Measurements from ENCODE around the gene RFWD3. TPM values are rescaled to one million over a fixed set of nuclear protein-coding genes. Genes with fewer than 3 reads are reported as not detected.

The RFWD3 gene
- total RNA-seq, 1 donor from 2014 or later = 51.8 TPM

DNA sequence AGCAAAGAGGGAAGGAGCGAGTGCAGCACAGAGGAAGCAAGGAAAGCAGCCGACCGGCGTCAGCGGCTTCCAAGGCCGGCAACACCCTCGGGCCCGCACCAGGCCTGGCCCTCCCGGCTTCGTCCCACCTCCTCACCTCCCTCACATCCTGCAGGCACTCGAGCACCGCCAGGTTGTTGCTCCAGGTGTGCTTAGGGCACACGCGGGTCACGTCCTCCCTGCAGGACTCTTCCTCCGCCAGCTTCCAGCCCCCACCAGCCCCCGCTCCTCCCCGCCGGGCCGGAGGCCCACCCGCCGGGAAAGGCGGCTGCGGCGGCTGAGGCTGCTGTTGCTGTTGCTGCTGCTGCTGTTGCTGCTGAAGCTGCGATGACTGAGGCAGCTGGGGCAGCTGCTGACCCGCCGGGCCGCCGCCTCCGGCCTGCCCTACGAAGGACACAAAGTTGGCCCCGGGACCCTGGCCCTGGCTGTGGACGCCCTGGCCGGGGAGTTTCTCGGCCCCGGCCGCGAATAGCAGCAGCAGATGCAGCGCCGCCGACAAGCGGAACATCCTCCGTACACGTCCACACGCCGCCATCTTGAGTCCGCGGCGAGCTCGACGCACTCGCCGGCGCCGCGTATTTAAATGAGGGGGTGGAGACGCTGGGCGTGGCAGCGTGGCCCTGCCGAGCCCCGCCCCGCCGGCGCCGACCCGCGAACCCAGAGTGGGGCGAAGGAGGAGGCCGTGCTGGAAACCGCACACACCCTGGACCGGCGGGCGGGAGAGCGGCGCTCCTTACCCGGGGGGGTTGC lies 60.0 kb downstream of the RFWD3 start, which contains the start of gene GLG1:
GLG1 (minus strand) TSS at position 594 of the 789 bp plus-strand sequence; CDS start at position 574, 20 bp downstream.
- peaks cover 5% of the 10 kb centered on the region for H3K36me3 Mint-ChIP-seq
- no peak for TF ChIP-seq CTCF (conservative IDR thresholded peaks at IDR 0.05)

DNA sequence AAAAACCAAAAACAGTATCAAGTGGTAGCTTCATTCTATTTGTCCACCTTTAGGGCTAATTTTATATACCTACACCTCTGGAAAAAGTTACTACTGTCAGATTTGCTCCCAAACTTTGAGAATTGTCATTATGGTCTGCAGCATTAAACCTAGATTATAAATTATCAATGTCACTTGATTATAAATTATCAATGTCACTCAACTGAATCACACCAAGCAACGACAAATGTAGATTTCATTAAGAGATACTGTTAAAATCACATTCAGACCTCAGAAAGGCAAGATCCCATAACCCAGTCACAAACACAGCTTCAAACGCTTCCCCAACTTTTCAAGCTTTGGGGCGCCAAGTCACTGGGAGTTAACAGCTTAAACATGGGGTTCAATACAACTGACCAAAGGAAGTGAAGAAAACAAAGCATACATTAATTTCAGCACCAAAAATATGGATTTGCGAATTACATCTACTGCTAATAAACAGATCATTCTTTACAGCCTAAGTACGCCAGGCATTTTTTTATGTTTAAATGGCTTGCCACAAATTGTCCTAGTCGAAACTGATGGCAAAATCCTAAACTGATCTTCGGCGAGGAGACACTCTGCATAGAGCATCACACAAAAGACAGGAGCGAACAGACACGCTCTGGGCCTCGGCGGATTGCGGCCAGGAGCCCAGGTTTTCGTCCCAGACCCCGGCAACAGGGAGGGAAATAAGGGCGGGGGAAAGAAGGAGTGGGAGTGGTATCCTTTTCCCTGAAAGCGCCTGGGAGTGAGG lies 60.7 kb downstream of the RFWD3 start:
- Mint-ChIP-seq H3K36me3 (peaks cover 5% of the 10 kb centered on the region), H3K4me1 (ENCODE audit: unreplicated experiment) (peaks cover 28% of the 10 kb centered on the region), H3K27me3 (no peaks in the 10 kb centered on the region), H3K27ac (peak overlapping the region; percentile 94), H3K9me3 (no peaks in the 10 kb centered on the region), H3K4me3 (peak overlapping the region; percentile 95)
- DNase-seq (ENCODE audit: extremely low spot score, unreplicated experiment) = no peak
- no peak for TF ChIP-seq CTCF (conservative IDR thresholded peaks at IDR 0.05)

More for the DNA sequence above, 60.0 kb downstream of the RFWD3 start, which contains the start of gene GLG1:
- no peaks in the 10 kb centered on the region for H3K9me3 Mint-ChIP-seq
- H3K4me1 Mint-ChIP-seq (ENCODE audit: unreplicated experiment) = peaks cover 28% of the 10 kb centered on the region
- H3K4me3 Mint-ChIP-seq = peak within 1 kb of the TSS; percentile 95
- peak; percentile 92 for DNase-seq (ENCODE audit: extremely low spot score, unreplicated experiment)
- H3K27me3 Mint-ChIP-seq = no peaks in the 10 kb centered on the region
- H3K27ac Mint-ChIP-seq = peak within 1 kb of the TSS; percentile 94

DNA sequence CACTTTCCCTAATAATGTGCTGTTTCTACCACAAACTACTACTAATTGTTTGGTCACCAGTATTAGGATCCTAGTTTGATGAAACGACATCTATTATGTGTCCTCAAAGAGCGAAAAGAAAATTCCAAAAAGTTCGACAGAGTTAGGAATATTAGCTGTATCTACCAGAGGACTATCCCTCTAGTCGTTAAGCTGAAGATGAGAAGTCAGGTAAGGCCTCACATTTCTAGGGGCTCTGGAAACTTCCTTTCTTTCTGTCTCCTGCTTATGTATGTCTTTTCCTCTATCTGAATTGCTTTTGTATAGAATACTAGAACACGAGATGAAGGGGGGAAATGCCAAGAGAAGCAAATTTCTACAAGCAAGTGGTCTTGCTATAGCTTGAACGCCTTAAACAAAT lies 61.3 kb downstream of the RFWD3 start:
- H3K27ac Mint-ChIP-seq = peak overlapping the region; percentile 94

DNA sequence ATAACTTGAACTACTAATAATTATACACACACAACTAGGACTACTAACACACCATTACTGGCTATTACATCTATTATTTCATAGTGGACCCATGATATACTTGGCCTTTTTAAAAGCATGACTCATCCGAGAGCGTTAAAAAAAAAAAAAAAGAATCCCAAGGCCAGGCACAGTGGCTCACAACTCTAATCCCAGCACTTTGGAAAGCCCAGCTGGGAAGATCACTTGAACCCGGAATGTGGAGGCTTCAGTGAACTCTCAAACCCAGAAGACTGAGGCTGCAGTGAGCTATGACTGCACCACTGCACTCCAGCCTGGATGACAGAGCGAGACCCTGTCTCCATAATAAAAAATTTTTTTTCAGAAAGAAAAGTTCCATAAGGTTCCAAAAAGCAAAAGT lies 62.8 kb downstream of the RFWD3 start:
- H3K27ac Mint-ChIP-seq = peak overlapping the region; percentile 22
- H3K9me3 Mint-ChIP-seq = no peaks in the 10 kb centered on the region
- H3K4me1 Mint-ChIP-seq (ENCODE audit: unreplicated experiment) = peaks cover 33% of the 10 kb centered on the region
- no peak for DNase-seq (ENCODE audit: extremely low spot score, unreplicated experiment)
- peak overlapping the region; percentile 95 for H3K4me3 Mint-ChIP-seq
- TF ChIP-seq CTCF (conservative IDR thresholded peaks at IDR 0.05) = no peak
- H3K36me3 Mint-ChIP-seq = peaks cover 8% of the 10 kb centered on the region
- no peaks in the 10 kb centered on the region for H3K27me3 Mint-ChIP-seq

More for the DNA sequence above, 61.3 kb downstream of the RFWD3 start:
- no peaks in the 10 kb centered on the region for H3K27me3 Mint-ChIP-seq
- TF ChIP-seq CTCF (conservative IDR thresholded peaks at IDR 0.05) = no peak
- peaks cover 28% of the 10 kb centered on the region for H3K4me1 Mint-ChIP-seq (ENCODE audit: unreplicated experiment)
- peak overlapping the region; percentile 95 for H3K4me3 Mint-ChIP-seq
- peaks cover 5% of the 10 kb centered on the region for H3K36me3 Mint-ChIP-seq
- DNase-seq (ENCODE audit: extremely low spot score, unreplicated experiment) = no peak
- no peaks in the 10 kb centered on the region for H3K9me3 Mint-ChIP-seq

GRCh38 chr16:74601126-74601871 lies 65.4 kb downstream of the RFWD3 start:
- H3K9me3 Mint-ChIP-seq = no peaks in the 10 kb centered on the region
- DNase-seq (ENCODE audit: extremely low spot score, unreplicated experiment) = no peak
- H3K36me3 Mint-ChIP-seq = peaks cover 14% of the 10 kb centered on the region
- peaks cover 24% of the 10 kb centered on the region for H3K4me1 Mint-ChIP-seq (ENCODE audit: unreplicated experiment)
- no peak for TF ChIP-seq CTCF (conservative IDR thresholded peaks at IDR 0.05)
- H3K4me3 Mint-ChIP-seq = no peak overlapping the region
- H3K27ac Mint-ChIP-seq = no peak overlapping the region
- H3K27me3 Mint-ChIP-seq = no peaks in the 10 kb centered on the region

All from type B pancreatic cell (in vitro differentiated cells).